Measurements from ENCODE around the gene C12orf56.
A peak's percentile ranks its signal among the peaks of the same experiment; 100 is the strongest.

The C12orf56 gene
- 0 to 0.13 (median 0) reads per million in 9 experiments for total RNA-seq

- no peaks in the 10 kb centered on the region for H3K9me3 Mint-ChIP-seq
- H3K27me3 Mint-ChIP-seq, result peaks cover 23 to 29% of the 10 kb centered on the region in 2 donors
- H3K4me3 Mint-ChIP-seq, result peak within 1 kb of the TSS; percentile 73 to 78
- no peaks in the 10 kb centered on the region for H3K36me3 Mint-ChIP-seq (ENCODE audit: insufficient read depth)
- ATAC-seq (replicated peaks) (peak; percentile 68), DNase-seq (no peak)
- H3K4me1 Mint-ChIP-seq (ENCODE audit: low read depth in 2 of 2), result peaks cover 6 to 9% of the 10 kb centered on the region in 2 donors
- no peak within 1 kb of the TSS for H3K27ac Mint-ChIP-seq
Measured at GRCh38 chr12:64390275-64390851, at the start of gene C12orf56. Gene C12orf56, minus strand, starts transcription at chr12:64390758. Its CDS starts 193 bp downstream, at chr12:64390565.

- H3K4me3 Mint-ChIP-seq, result no peak overlapping the region
- H3K36me3 Mint-ChIP-seq (ENCODE audit: insufficient read depth), result peaks cover 39% of the 10 kb centered on the region
- H3K9me3 Mint-ChIP-seq, result no peaks in the 10 kb centered on the region
- no peaks in the 10 kb centered on the region for H3K27me3 Mint-ChIP-seq
- H3K4me1 Mint-ChIP-seq (ENCODE audit: low read depth in 2 of 2), result no peaks in the 10 kb centered on the region
- ATAC-seq (replicated peaks) (no peak), DNase-seq (no peak)
- no peak overlapping the region for H3K27ac Mint-ChIP-seq
Measured at GRCh38 chr12:64440100-64440499, 49.5 kb upstream of the C12orf56 start.

GRCh38 chr12:64433915-64434314 lies 43.4 kb upstream of the C12orf56 start:
- Mint-ChIP-seq H3K4me3 (no peak overlapping the region), H3K9me3 (no peaks in the 10 kb centered on the region), H3K27me3 (no peaks in the 10 kb centered on the region), H3K4me1 (ENCODE audit: low read depth in 2 of 2) (no peaks in the 10 kb centered on the region), H3K36me3 (ENCODE audit: insufficient read depth) (peaks cover 81% of the 10 kb centered on the region), H3K27ac (no peak overlapping the region)
- ATAC-seq (replicated peaks) (no peak), DNase-seq (no peak)

- Mint-ChIP-seq H3K4me1 (ENCODE audit: low read depth in 2 of 2) (no peaks in the 10 kb centered on the region), H3K27ac (no peak overlapping the region), H3K9me3 (no peaks in the 10 kb centered on the region), H3K36me3 (ENCODE audit: insufficient read depth) (peaks cover 87% of the 10 kb centered on the region), H3K27me3 (no peaks in the 10 kb centered on the region), H3K4me3 (no peak overlapping the region)
- no peak for DNase-seq
- no peak for ATAC-seq (replicated peaks)
Measured at GRCh38 chr12:64431791-64432190, 41.2 kb upstream of the C12orf56 start.

GRCh38 chr12:64430886-64431285 lies 40.3 kb upstream of the C12orf56 start:
- Mint-ChIP-seq H3K36me3 (ENCODE audit: insufficient read depth) (peaks cover 87% of the 10 kb centered on the region), H3K4me1 (ENCODE audit: low read depth in 2 of 2) (no peaks in the 10 kb centered on the region), H3K27ac (peak overlapping the region in 1 of 2 donors; percentile 41), H3K9me3 (no peaks in the 10 kb centered on the region), H3K4me3 (no peak overlapping the region), H3K27me3 (no peaks in the 10 kb centered on the region)
- ATAC-seq (replicated peaks) (no peak), DNase-seq (no peak)

- Mint-ChIP-seq H3K27ac (peak overlapping the region in 1 of 2 donors; percentile 65), H3K27me3 (no peaks in the 10 kb centered on the region), H3K4me1 (ENCODE audit: low read depth in 2 of 2) (no peaks in the 10 kb centered on the region), H3K9me3 (no peaks in the 10 kb centered on the region), H3K36me3 (ENCODE audit: insufficient read depth) (peaks cover 90% of the 10 kb centered on the region), H3K4me3 (no peak overlapping the region)
- DNase-seq (no peak), ATAC-seq (replicated peaks) (no peak)
Measured at GRCh38 chr12:64428956-64429355, 38.4 kb upstream of the C12orf56 start.

- H3K27me3 Mint-ChIP-seq, result no peaks in the 10 kb centered on the region
- H3K9me3 Mint-ChIP-seq, result no peaks in the 10 kb centered on the region
- no peak overlapping the region for H3K27ac Mint-ChIP-seq
- peaks cover 94% of the 10 kb centered on the region for H3K36me3 Mint-ChIP-seq (ENCODE audit: insufficient read depth)
- DNase-seq, result no peak
- H3K4me1 Mint-ChIP-seq (ENCODE audit: low read depth in 2 of 2), result no peaks in the 10 kb centered on the region
- ATAC-seq (replicated peaks), result no peak
- no peak overlapping the region for H3K4me3 Mint-ChIP-seq
Measured at GRCh38 chr12:64427988-64428387, 37.4 kb upstream of the C12orf56 start.

GRCh38 chr12:64419696-64420095 lies 29.1 kb upstream of the C12orf56 start:
- Mint-ChIP-seq H3K36me3 (ENCODE audit: insufficient read depth) (peaks cover 95% of the 10 kb centered on the region), H3K9me3 (no peaks in the 10 kb centered on the region), H3K27me3 (no peaks in the 10 kb centered on the region), H3K4me3 (no peak overlapping the region), H3K27ac (no peak overlapping the region), H3K4me1 (ENCODE audit: low read depth in 2 of 2) (peaks cover 0 to 4% of the 10 kb centered on the region in 2 donors)
- ATAC-seq (replicated peaks), result no peak
- DNase-seq, result no peak

- DNase-seq, result no peak
Measured at GRCh38 chr12:64418209-64418608, 27.7 kb upstream of the C12orf56 start.

GRCh38 chr12:64413884-64414283 lies 23.3 kb upstream of the C12orf56 start:
- Mint-ChIP-seq H3K27ac (no peak overlapping the region), H3K36me3 (ENCODE audit: insufficient read depth) (peaks cover 67% of the 10 kb centered on the region), H3K4me1 (ENCODE audit: low read depth in 2 of 2) (peaks cover 0 to 4% of the 10 kb centered on the region in 2 donors), H3K27me3 (no peaks in the 10 kb centered on the region), H3K4me3 (no peak overlapping the region), H3K9me3 (no peaks in the 10 kb centered on the region)
- no peak for ATAC-seq (replicated peaks)
- no peak for DNase-seq

More at GRCh38 chr12:64418209-64418608, 27.7 kb upstream of the C12orf56 start:
- Mint-ChIP-seq H3K27me3 (no peaks in the 10 kb centered on the region), H3K4me3 (no peak overlapping the region), H3K9me3 (no peaks in the 10 kb centered on the region), H3K27ac (no peak overlapping the region), H3K36me3 (ENCODE audit: insufficient read depth) (peaks cover 89% of the 10 kb centered on the region), H3K4me1 (ENCODE audit: low read depth in 2 of 2) (peaks cover 0 to 4% of the 10 kb centered on the region in 2 donors)
- no peak for ATAC-seq (replicated peaks)

- Mint-ChIP-seq H3K4me3 (no peak overlapping the region), H3K36me3 (ENCODE audit: insufficient read depth) (peaks cover 55% of the 10 kb centered on the region), H3K27me3 (no peaks in the 10 kb centered on the region), H3K9me3 (no peaks in the 10 kb centered on the region), H3K27ac (peak overlapping the region in 1 of 2 donors; percentile 31), H3K4me1 (ENCODE audit: low read depth in 2 of 2) (peaks cover 2 to 4% of the 10 kb centered on the region in 2 donors)
- DNase-seq (no peak), ATAC-seq (replicated peaks) (no peak)
Measured at GRCh38 chr12:64412459-64412858, 21.9 kb upstream of the C12orf56 start.

- Mint-ChIP-seq H3K4me3 (no peak overlapping the region), H3K36me3 (ENCODE audit: insufficient read depth) (peaks cover 52% of the 10 kb centered on the region), H3K27ac (no peak overlapping the region), H3K27me3 (no peaks in the 10 kb centered on the region), H3K4me1 (ENCODE audit: low read depth in 2 of 2) (peaks cover 2 to 4% of the 10 kb centered on the region in 2 donors), H3K9me3 (no peaks in the 10 kb centered on the region)
- DNase-seq (no peak), ATAC-seq (replicated peaks) (no peak)
Measured at GRCh38 chr12:64411427-64411826, 20.9 kb upstream of the C12orf56 start.

GRCh38 chr12:64407342-64408223 lies 17.0 kb upstream of the C12orf56 start:
- ATAC-seq (replicated peaks), result no peak
- peaks cover 38% of the 10 kb centered on the region for H3K36me3 Mint-ChIP-seq (ENCODE audit: insufficient read depth)
- peak overlapping the region in 1 of 2 donors; percentile 29 for H3K27ac Mint-ChIP-seq
- H3K4me1 Mint-ChIP-seq (ENCODE audit: low read depth in 2 of 2), result peaks cover 4 to 15% of the 10 kb centered on the region in 2 donors
- DNase-seq, result no peak
- no peak overlapping the region for H3K4me3 Mint-ChIP-seq
- no peaks in the 10 kb centered on the region for H3K27me3 Mint-ChIP-seq
- no peaks in the 10 kb centered on the region for H3K9me3 Mint-ChIP-seq

All from effector memory CD8-positive, alpha-beta T cell (primary cell).